GM18873 (cell line): ENCODE data around the gene AGO3.

ENCODE experiments used
- ATAC-seq: cut with Tn5 transposase; IDR thresholded peaks from one replicate; pipeline ENCODE4 v1.9.1; 2021; ENCODE audit warnings: mild to moderate bottlenecking, moderate library complexity, moderate number of reproducible peaks; ENCODE audit not compliant: unreplicated experiment, low FRiP score

Gene AGO3

GRCh38 chr1:36116901-36117300 is 186.0 kb downstream of the AGO3 start:
- ATAC-seq = no peak

GRCh38 chr1:36118447-36119204 is 187.7 kb downstream of the AGO3 start:
- ATAC-seq = no peak

GRCh38 chr1:36119456-36119855 is 188.6 kb downstream of the AGO3 start:
- no peak for ATAC-seq
